HuH-7 (cell line): ENCODE measurements around the gene AGXT2.
"Not testable (repeated sequence)": the region's sequence is repeated elsewhere in the genome, so short reads cannot be mapped to it uniquely, and the experiment has no call there.

ENCODE experiments used
- DNase-seq: peaks from one replicate; pipeline ENCODE4 v3.0.0; 2011; ENCODE audit warnings: low spot score

AGXT2 gene

DNA sequence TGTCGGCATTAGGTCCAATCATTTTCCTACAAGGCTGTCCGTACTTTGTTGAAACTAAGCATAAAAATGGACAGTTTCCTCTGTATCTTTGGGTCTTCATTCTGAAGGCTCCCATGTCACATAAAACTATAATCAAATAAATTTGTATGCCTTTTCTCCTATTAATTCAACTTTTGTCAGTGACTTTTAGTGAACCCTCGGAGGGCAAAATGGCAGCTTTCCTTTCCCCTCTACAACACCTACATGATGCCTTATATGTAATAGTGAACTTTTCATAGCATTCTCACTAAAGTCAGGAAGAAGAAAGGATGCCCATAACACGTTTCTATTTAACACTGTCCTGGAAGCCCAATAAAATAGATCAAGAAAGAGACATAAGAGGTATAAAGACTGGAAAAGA lies 5.1 kb upstream of the AGXT2 start:
- DNase-seq, result no peak

DNA sequence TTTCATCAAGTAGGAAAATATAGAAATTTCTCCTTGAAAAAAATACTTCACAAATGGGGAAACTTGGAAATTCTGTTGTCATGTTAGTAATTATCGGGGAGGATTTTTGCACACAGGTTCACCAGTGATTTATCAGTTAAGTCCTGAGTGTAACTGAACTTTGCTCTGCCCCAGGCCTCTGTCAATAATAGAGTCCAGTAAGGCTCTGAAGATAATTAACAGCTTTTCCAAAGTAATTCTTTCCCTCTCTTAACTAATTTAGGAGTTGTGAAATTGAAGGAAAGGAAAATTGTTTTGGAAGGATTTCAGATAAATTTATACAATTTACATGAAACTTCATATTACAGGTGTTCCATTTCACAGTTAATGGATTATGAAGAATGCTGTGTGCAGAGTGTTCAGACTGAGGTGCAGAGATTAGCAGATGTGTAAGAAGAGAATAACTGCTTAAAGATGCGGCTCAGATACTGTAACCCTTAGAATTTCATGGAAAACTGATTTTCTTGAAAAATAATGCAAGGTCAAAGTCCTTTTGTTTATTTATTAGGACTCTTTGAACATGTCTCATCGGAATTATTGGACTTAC lies 2.9 kb upstream of the AGXT2 start:
- DNase-seq, result no peak

DNA sequence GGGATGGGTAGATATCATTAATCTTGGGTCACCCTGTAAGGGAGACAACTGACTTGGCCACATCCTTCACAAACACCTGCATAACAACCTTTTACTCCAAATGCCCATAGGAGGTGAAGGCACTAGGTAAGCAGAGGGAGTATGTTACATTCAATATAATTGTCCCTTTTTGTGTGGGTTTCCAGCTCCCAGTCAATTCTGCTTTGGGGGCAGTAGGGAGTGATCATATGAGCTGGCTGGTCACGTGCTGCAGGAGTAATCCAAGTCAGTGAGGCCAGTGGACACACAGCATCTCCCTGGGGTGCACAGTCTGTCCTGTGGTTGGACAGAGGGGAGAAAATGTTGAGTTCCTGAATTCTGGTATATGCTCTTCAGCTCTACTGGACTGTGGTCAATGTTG lies 1.2 kb upstream of the AGXT2 start:
- no peak for DNase-seq

DNA sequence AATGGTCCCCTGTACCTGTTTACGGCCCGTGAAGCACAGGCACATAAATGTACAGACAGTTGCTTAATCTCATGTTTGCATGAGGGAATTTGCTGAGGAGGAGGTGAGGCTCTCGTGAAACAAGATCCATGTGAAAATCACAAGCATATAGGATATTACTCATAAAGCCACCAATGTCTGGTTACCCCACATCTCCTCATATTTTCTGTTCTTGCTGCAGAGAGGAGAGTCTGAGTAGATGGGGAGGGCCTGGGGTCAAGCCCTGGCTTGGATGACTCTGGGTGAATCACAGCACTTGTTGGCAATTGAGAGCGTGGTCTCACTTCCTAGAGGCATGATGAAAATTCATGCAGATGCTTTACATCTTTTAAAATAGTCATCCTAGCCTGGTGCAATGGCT lies 975 bp downstream of the AGXT2 start:
- DNase-seq, result no peak

DNA sequence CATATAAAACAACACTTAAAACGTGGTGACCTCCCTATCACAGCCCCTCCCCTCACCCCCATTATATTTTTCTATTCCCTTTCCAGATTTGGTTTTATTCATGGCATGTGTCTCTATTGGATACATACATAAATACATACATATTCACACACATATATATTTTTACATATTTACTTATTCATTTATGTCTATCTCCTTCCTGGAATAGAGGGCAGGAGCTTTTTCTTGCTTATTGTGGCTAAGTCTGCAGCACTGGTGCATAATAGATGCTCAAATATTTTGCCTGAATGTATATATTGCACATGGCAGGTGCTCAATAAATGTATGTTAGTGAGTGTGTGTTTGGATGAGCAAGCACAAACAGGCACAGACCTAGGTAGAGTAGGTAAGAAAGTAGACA lies 2.5 kb downstream of the AGXT2 start:
- no peak for DNase-seq

DNA sequence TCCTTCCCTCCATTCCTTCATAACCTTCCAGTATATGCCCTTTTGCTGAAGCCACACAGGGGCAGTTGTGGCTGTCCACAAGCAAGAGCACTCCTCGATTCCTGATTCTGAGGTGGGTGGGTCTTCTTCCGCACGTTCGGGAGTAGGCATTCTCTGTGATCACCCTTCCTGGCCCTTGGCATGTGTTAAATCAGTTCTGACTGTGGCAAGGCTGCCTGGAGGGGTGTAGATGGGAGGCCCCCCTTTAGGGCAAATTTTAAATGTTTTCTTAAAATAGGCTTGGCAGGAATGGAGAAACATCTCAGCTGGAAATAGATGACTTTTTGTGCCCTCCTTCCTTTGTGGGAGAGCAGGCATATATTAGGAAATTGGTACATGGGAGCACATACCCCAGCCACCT lies 3.1 kb downstream of the AGXT2 start:
- DNase-seq, result no peak

DNA sequence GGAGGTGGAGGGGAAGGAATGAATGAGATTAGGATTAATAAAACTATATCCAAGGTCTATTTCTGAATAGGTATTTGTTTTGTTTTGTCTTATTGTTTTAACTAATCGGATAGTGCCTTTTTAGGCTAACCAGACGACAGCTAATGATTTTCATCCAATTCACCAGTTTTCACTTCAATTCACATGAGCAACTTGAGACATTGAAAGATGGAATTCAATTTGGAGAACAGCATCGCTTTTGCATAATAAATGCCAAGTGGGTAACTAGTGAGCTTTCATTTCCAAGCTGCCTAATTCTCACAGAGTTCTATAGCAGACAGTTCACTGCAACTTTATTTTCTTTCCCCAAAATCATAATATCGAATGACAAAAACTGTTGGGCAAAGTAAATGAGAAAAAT lies 5.0 kb downstream of the AGXT2 start:
- DNase-seq, result no peak

DNA sequence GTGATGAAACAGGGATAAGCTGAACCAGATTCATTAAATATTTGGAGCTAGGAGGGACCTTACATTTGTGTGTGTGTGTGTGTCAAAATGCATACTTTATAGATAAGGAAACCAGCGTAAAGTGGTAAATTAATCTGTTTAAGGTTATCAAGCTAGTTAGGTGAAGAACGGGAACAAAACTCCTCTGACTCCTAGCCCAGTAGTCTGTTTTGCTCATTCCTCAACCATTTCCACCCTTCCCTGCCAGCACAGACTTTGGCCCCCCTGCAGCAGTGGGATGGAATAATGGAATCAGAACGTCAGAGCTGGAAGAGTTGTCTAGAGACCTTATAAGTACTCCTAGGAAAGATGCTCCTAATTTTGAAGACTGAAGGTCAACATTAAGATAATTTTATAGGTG lies 6.5 kb downstream of the AGXT2 start:
- DNase-seq, result no peak

DNA sequence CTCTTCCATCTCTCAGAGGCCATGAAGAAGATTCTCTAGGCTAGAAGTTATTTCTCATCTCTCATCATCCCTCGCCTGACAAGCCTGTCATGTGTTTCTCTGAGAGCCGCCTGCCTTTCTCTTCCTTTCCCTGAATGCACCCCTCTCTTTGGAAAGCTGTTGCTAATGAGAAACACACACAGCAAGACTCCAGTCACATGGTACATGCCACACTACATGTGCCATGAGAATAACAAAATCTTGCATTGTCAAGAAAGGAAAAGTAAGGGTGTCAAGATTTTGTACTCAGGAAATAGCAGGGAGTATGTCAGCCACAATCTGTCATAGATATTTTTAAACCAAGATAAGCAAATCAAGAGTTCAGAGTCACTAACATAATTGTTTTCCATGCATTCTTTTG lies 8.9 kb downstream of the AGXT2 start:
- DNase-seq, result no peak

DNA sequence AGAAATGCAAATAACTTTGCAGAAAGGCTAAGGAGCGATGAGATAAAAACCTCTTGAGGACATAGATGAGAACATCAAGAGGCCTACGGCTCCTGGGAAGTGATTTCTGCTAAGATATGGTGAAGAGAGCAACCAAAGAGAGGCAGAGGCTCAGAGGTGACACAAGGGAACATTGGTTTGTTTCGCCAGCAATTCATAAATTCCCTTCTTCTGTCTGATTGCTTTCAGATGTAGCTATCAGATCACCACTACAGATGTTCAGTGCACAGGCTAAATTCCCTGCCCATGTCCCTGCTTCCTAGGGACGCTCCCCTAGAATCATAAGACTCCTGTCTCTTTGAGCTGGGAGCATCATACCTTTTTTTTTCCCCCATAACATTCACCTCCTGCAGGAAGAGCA lies 11.2 kb downstream of the AGXT2 start:
- DNase-seq, result no peak

DNA sequence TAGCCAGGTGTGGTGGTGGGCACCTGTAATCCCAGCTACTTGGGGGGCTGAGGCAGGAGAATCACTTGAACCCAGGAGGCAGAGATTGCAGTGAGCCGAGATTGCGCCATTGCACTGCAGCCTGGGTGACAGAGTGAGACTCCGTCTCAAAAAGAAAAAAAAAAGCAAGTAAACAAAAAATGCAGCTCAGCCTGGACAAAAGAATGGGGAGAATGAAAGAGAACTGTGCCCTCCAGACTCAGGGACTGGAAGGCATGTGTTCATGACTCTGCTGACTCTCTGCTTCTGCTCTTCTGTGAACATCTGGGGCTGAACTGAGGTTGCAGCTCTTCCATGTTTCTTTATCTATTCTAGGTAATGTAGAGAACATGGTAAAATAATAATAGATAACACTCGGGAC lies 11.8 kb downstream of the AGXT2 start:
- not testable (repeated sequence) for DNase-seq

DNA sequence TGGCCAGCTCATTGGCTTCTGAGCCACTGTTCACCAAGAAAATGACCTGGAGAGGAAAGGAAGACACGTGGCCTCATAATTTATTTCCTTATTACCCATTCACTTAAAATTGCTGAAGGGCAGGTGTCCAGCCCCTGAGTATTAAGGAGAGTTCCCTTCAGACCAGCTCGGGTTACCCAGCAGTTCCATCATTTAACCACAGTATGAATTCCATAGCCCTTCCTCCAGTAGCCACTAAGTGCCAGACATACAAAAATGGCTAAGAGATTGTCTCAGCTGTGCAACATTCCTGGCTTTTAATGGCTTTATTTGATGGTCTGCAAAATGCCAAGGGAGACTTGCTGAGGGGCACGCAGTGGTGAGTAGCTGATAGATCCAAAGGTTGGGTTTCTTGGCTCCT lies 12.5 kb downstream of the AGXT2 start:
- DNase-seq, result no peak

DNA sequence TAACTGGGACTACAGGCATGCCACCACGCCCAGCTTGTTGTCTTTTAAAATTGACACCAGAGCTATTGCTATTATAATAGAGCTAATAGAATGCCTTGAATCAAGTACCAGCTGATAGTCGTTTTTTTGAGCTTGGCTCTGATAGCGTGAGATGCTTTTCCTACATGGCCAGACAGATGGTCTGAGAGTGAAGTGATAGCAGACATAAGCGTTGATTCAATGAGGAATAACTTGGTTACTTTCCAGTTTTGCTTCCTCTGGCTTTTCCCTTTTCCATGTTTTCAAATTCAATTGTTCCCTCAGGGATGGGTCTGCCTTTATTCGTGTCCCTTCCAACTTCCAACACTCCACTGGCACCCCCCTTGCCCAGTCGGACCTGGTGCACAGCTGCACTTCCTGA lies 15.4 kb downstream of the AGXT2 start:
- no peak for DNase-seq

DNA sequence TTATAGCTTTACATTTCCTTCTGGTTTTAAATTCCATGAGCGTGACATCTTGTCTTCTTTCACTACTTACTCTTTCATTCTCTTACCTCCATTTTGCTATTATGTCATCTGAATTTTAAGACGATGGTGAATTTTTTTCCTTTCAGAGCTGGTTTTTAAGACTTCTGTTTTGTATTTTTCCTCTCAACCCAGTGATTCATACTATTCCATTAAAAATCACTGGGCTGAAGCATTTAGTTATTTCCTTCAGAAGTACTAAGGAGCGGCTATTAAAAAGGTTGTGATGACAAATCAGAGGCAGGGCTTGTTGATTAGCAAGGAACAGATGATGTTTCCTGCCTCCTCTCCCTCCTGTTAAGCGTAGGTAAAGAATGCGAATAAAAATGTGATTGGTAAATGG lies 16.5 kb downstream of the AGXT2 start:
- DNase-seq, result no peak

DNA sequence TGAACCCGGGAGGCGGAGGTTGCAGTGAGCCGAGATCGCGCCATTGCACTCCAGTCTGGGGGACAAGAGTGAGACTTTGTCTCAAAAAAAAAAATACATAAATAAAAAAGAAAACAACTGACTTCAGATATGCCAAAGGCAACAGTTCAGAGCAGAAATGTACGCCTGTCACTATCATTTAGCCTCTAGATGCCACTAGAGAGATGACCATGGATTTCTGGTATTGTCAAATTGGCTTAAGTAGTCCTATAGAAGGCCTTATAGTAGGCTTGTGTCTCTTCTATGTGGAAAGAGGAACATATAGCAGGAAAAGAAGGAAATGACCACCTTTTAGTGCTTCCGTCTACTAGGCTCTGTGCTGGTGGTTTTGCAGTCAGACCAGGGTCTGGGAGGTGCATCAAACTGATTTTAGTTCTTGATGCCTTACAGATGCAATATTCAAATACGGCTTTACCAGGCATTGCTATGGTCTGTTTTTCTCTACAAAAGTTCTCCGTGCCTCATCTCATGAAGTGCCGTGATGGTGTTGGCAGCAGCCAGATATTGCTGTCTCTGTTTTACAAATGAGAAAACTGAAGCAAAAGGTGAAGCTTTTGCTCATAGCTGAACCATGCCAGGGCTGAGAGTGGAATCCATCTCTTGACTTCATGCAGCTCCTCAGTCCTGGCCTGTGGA lies 17.2 kb downstream of the AGXT2 start:
- DNase-seq, result no peak

DNA sequence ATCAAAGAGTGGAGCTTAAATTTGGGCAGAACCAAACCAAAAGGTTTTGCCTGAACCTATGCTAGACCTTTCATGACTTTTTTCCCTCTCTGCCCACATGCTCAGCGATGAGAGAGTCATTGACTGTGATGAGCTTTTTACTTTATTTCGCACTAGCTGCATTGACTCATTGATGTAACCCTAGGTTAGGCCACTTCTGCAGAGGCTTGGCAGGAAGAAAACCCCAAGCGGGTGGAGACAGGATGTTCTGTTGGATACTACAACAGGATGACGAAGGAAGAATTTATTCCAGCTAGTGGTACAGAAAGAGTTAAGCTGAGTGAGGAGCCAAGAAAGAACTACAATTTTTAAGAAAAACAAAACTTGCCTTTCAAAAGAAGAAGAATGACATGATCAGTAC lies 18.4 kb downstream of the AGXT2 start:
- no peak for DNase-seq

DNA sequence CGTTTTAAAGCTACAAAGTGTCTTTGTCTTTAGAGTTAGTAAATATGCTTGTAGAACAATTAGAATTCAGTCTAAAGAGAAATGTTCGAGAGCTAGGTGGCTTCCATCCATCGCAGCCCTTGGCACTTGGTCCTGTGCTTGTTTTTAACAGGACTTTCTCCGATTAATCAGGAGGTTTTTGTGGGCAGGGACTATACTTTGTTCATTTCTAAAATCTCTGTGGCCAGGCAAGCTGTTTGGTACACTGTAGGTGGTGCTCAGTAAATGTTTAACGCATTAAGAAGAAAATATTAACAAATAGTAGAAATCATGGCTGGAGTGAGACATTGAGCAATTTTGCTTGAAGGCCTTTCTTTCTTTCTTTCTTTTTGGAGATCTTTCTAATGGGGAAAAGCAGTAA lies 20.8 kb downstream of the AGXT2 start:
- DNase-seq, result no peak

DNA sequence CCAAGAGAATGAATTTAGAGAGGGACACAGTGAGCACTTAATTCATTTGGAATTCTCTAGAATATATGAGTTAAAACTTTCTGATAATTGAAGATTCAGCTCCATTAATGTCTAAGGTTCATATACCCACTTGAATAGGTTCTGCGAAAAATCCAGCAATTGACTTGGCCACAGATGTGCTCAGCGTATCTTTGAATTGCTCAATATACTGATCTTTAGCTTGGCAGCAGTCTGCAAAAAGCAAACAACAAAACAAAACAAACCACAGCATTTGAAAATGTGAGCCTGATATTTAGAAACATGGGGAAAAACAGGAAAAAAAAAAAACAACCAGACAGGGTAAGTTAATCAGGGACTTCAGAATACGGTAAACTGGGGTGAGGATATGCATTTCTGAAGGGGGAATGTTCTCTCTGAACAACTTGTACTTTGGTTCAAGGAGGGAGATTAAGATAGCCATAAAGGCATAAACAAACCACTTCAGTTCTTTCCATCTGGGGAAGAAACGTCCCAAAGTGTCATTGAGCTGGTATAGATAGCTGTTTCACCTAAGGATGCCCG lies 21.4 kb downstream of the AGXT2 start:
- no peak for DNase-seq

DNA sequence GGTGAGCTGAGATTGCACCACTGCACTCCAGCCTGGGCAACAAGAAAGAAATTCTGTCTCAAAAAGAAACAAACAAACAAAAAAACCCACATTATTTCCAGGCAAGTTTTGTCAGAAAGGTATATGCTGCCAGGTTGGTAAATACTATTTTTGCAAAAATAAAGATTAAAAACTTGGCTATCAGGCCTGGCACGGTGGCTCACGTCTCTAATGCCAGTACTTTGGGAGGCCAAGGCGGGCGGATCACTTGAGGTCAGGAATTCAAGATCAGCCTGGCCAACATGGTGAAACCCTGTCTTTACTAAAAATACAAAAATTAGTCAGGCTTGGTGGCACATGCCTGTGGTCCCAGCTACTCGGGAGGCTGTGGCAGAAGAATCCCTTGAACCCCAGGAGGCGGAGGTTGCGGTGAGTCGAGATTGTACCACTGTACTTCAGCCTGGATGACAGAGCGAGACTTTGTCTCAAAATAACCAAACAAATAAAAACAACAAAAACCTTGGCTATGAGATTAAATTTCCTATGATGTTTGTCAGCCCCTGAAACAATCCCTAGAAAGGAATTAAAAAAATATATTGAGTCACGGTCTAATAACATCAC lies 22.7 kb downstream of the AGXT2 start:
- DNase-seq, result no peak

DNA sequence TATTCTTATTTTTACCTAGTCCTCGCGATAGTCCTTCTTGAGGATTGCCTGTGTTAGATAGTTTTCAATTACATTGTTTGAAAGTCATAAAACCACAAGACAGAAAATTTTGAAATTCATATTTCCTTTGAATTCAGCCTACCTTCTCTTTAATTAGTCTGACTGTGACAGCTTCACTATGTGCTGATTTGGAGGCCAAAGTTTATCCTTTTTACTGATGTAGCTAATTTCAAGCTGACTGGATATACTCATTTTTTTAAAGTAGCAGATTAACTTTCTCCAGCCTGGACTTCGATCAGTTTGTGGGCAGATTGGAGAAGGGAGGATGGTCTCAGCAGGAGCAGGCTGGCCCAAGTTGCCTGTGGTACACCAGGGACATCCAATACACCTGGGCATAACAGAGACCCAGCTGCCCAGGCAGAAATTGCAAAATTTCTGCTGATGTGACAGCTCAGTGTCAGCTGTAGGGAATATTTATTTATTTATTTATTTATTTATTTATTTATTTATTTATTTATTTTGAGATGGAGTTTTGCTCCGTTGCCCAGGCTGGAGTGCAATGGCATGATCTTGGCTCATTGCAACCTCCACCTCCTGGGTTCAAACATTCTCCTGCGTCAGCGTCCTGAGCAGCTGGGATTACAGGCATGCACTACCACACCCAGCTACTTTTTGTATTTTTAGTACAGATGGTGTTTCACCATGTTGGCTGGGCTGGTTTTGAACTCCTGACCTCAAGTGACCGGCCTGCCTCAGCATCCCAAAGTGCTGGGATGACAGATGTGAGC lies 24.2 kb downstream of the AGXT2 start:
- no peak for DNase-seq

DNA sequence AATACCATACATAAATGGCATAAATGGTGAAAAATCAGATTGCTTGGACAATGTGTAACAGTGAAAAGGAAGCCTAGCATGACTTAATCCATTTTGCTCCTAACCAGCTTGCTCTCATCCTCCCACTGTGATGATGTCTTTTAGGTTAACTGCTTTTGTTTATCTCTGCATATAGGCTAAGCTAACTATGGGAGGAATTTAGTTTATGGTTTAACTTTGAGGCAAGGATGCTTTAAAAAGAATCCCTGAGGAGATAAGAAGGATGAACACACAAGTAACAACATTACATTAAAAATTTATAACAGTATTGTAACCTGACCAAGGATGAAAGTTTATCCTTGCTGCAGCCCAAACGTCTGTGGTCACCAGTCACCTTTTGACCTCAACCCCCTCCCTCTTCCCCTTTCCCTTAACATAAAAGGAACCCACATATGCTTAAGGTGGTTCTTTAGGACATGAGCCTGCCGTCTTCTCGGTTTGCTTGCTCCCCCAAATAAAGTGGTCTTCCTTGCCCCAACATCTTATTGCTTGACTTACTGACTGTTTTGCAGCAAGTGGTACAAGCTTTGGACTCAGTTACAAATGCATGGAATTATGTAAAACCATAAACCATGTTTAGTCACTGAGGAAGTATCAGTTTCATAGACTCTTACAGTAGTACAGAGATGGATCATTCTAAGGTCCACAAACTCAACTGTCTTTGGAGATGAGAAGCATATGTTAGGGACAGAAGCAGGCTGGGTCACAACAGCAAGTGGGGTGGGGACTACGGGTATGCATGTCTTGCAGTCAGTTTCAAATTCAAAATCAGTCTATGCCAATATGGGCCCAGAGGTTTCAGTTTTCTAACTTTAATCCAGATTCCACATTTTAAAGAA lies 31.3 kb downstream of the AGXT2 start:
- DNase-seq, result no peak

DNA sequence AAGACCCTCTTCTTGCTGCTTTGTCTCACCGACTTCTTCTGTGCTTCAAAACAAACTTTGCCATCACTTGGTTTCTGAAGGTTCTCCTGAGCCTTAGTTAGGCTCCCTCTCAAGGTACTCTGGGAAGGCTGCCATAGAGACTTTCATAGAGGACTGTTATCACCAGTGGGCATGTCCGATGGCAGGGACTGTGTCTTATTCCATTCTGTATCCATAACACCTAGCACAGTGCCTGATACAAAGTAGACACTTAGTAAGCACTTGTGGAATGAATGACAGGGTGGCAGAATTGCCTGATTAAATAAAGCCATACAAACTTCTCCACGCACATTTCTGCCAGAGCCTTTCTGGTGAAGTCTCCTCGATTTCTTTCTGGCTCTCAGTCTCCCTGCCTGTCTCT lies 32.7 kb downstream of the AGXT2 start:
- no peak for DNase-seq
